IMR-90 (cell line): ENCODE data around the gene SLC24A3. TPM values are rescaled to one million over a fixed set of nuclear protein-coding genes. Genes with fewer than 3 reads are reported as not detected.

Source experiments
- ATAC-seq: fragments of 200-7000 bp; cut with Tn5 transposase; 2 replicates; pipeline ENCODE4 v1.9.1; 2020; ENCODE audit warnings: low read depth, mild to moderate bottlenecking, moderate library complexity
- BruUV-seq: library from RNA; stranded (reverse); fragments of 400-500 nt; replicated peaks from 2 replicates; lab custom pipeline; 2021; lab: Mats Ljungman, UMichigan
- CTCF ChIA-PET: fragments of 300-600 bp; formaldehyde crosslinking; extraction: SDS; loops from one replicate; lab custom pipeline; 2021; ENCODE audit warnings: antibody characterized with exemption; lab: Yijun Ruan, JAX
- POLR2A ChIA-PET: fragments of 300-600 bp; sonication (Branson Sonifier 250); formaldehyde crosslinking; loops from one replicate; lab custom pipeline; 2022; ENCODE audit warnings: antibody characterized with exemption; ENCODE audit not compliant: unreplicated experiment; lab: Charles Lee
- DNase-seq: peaks from one replicate; pipeline ENCODE4 v3.0.0; 2013
- H2AFZ ChIP-seq: replicated peaks from 2 replicates; pipeline ENCODE3; 2013; ENCODE audit warnings: low read length, mild to moderate bottlenecking; ENCODE audit not compliant: poor library complexity
- H2AK5ac ChIP-seq: 2 replicates; pipeline ENCODE4 v1.6.1; 2013; ENCODE audit warnings: low read depth, low read length, inconsistent platforms
- H2AK9ac ChIP-seq: replicated peaks from 2 replicates; pipeline ENCODE3; 2013; ENCODE audit warnings: mild to moderate bottlenecking, low read depth, low read length, moderate library complexity; ENCODE audit not compliant: poor library complexity
- H2BK120ac ChIP-seq: 2 replicates; pipeline ENCODE4 v1.6.1; 2013; ENCODE audit warnings: low read depth, low read length, inconsistent platforms
- H2BK15ac ChIP-seq: 3 replicates; pipeline ENCODE4 v1.6.1; 2013; ENCODE audit warnings: low read depth, low read length, inconsistent platforms
- H2BK20ac ChIP-seq: 2 replicates; pipeline ENCODE4 v1.6.1; 2013; ENCODE audit warnings: low read depth, mild to moderate bottlenecking, inconsistent platforms, low read length, moderate library complexity
- H2BK5ac ChIP-seq: 2 replicates; pipeline ENCODE4 v1.6.1; 2013; ENCODE audit warnings: mild to moderate bottlenecking, low read depth, low read length, inconsistent platforms; ENCODE audit not compliant: poor library complexity, severe bottlenecking
- H3K14ac ChIP-seq: replicated peaks from 2 replicates; pipeline ENCODE4 v1.6.1; 2013; ENCODE audit warnings: low read depth, low read length, inconsistent platforms
- H3K18ac ChIP-seq: 2 replicates; pipeline ENCODE4 v1.6.1; 2013; ENCODE audit warnings: low read depth, low read length, control low read depth
- H3K23ac ChIP-seq: 2 replicates; pipeline ENCODE4 v1.6.1; 2013; ENCODE audit warnings: low read depth, low read length, inconsistent platforms
- H3K27ac ChIP-seq: 2 replicates; pipeline ENCODE4 v1.5.1; 2013; ENCODE audit warnings: mild to moderate bottlenecking, control low read depth, low read length; ENCODE audit not compliant: insufficient read depth
- H3K27me3 ChIP-seq: 2 replicates; pipeline ENCODE4 v1.6.1; 2013; ENCODE audit warnings: low read length; ENCODE audit not compliant: control insufficient read depth, insufficient read depth
- H3K36me3 ChIP-seq: 2 replicates; pipeline ENCODE4 v1.6.1; 2013; ENCODE audit warnings: low read length, mixed read lengths; ENCODE audit not compliant: control insufficient read depth, insufficient read depth
- H3K4ac ChIP-seq: 2 replicates; pipeline ENCODE4 v1.6.1; 2013; ENCODE audit warnings: low read depth, low read length, inconsistent platforms
- H3K4me1 ChIP-seq: 2 replicates; pipeline ENCODE4 v1.6.1; 2013; ENCODE audit warnings: low read length, mixed read lengths; ENCODE audit not compliant: control insufficient read depth, insufficient read depth
- H3K4me2 ChIP-seq: 2 replicates; pipeline ENCODE4 v1.6.1; 2013; ENCODE audit warnings: low read depth, mild to moderate bottlenecking, control low read depth, low read length, moderate library complexity
- H3K4me3 ChIP-seq: 2 replicates; pipeline ENCODE4 v1.5.1; 2013; ENCODE audit warnings: low read depth, mild to moderate bottlenecking, control low read depth, low read length, moderate library complexity; ENCODE audit not compliant: insufficient read depth
- H3K56ac ChIP-seq: 2 replicates; pipeline ENCODE4 v1.6.1; 2013; ENCODE audit warnings: low read length, inconsistent platforms; ENCODE audit not compliant: insufficient read depth; ENCODE audit errors: extremely low read depth
- H3K79me1 ChIP-seq, 2 experiments: 2 replicates each; pipeline ENCODE4 v1.6.1; 2013; ENCODE audit warnings: low read length in 2 of 2, inconsistent platforms in 1 of 2, low read depth in 1 of 2
- H3K9ac ChIP-seq: 2 replicates; pipeline ENCODE4 v1.6.1; 2013; ENCODE audit warnings: low read depth, low read length, control low read depth
- H3K9me1 ChIP-seq: 2 replicates; pipeline ENCODE4 v1.6.1; 2013; ENCODE audit warnings: low read length, inconsistent platforms; ENCODE audit not compliant: insufficient read depth
- H3K9me3 ChIP-seq: 2 replicates; pipeline ENCODE4 v1.6.1; 2013; ENCODE audit warnings: low read length; ENCODE audit not compliant: control insufficient read depth, insufficient read depth
- H4K20me1 ChIP-seq: 2 replicates; pipeline ENCODE4 v1.6.1; 2013; ENCODE audit warnings: low read length, inconsistent platforms; ENCODE audit not compliant: insufficient read depth
- H4K5ac ChIP-seq: 2 replicates; pipeline ENCODE4 v1.6.1; 2013; ENCODE audit warnings: mild to moderate bottlenecking, low read depth, low read length, control low read depth
- H4K8ac ChIP-seq, 2 experiments: 2 replicates each; pipeline ENCODE4 v1.6.1; 2013; ENCODE audit warnings: low read depth in 2 of 2, low read length in 2 of 2, control low read depth in 1 of 2, inconsistent platforms in 1 of 2
- H4K91ac ChIP-seq: 2 replicates; pipeline ENCODE4 v1.6.1; 2013; ENCODE audit warnings: low read depth, low read length, inconsistent platforms; ENCODE audit not compliant: insufficient read depth
- MAZ ChIP-seq: IDR thresholded peaks from 2 replicates; pipeline ENCODE4 v1.6.1; 2012; ENCODE audit warnings: low read depth, mild to moderate bottlenecking, low read length, improper control_type of control experiment, moderate library complexity, borderline replicate concordance
- RAD21 ChIP-seq: IDR thresholded peaks from 2 replicates; pipeline ENCODE4 v1.6.1; 2012; ENCODE audit warnings: low read length, improper control_type of control experiment
- RCOR1 ChIP-seq: IDR thresholded peaks from 2 replicates; pipeline ENCODE4 v1.6.1; 2012; ENCODE audit warnings: mild to moderate bottlenecking, low read length, improper control_type of control experiment; ENCODE audit not compliant: insufficient replicate concordance
- RFX5 ChIP-seq: IDR thresholded peaks from 2 replicates; pipeline ENCODE4 v1.8.0; 2012; ENCODE audit warnings: low read depth, mild to moderate bottlenecking, low read length, moderate library complexity
- WGBS, 2 experiments: methylation state at CpG; one replicate each; pipeline versions ENCODE4 v1.1.5 to v1.1.7; 2013; ENCODE audit warnings: missing lambda C conversion rate in 2 of 2; ENCODE audit not compliant: insufficient read length in 1 of 2; ENCODE audit errors: extremely low coverage in 2 of 2; 5-methylcytosine and 5-hydroxymethylcytosine counted together
- dilution Hi-C: fragments of 300-500 bp; cut with HindIII; formaldehyde crosslinking; loops from one replicate; pipeline ENCODE4 v1.14.3; 2018; ENCODE audit warnings: low sequenced_read_pairs; ENCODE audit not compliant: unreplicated experiment
- in situ Hi-C: fragments of 300-500 bp; cut with MboI; formaldehyde crosslinking; loops from 3 replicates; pipeline ENCODE4 v1.14.3; 2019; ENCODE audit warnings: low sequenced_read_pairs, inconsistent platforms, mixed read lengths
- intact Hi-C: fragments of 100-400 bp; cut with micrococcal nuclease; formaldehyde crosslinking; loops from 2 replicates; pipeline ENCODE4 v1.10.0; 2022
- polyA plus RNA-seq, 3 experiments: library from polyadenylated mRNA; depleted of rRNA; stranded (reverse); fragments of >200 nt; gene quantifications; 2 replicates each; pipeline ENCODE4 v1.2.3, GENCODE V29; 2012; ENCODE audit warnings: low replicate concordance in 1 of 3
- total RNA-seq: library from RNA; depleted of rRNA; stranded (reverse); fragments of >200 nt; gene quantifications from 2 replicates; pipeline ENCODE4 v1.2.3, GENCODE V29; 2012
- TF ChIP-seq, protein P1 (sequence below): fragments of 150-350 bp; IDR thresholded peaks from 2 replicates; pipeline ENCODE4 v1.6.1; 2016; ENCODE audit warnings: low read depth, mild to moderate bottlenecking, low read length, moderate library complexity, borderline replicate concordance

Gene SLC24A3
- total and polyA plus RNA-seq, 2 of the 4 experiments (the other 2 are of a cell fraction): not detected

DNA sequence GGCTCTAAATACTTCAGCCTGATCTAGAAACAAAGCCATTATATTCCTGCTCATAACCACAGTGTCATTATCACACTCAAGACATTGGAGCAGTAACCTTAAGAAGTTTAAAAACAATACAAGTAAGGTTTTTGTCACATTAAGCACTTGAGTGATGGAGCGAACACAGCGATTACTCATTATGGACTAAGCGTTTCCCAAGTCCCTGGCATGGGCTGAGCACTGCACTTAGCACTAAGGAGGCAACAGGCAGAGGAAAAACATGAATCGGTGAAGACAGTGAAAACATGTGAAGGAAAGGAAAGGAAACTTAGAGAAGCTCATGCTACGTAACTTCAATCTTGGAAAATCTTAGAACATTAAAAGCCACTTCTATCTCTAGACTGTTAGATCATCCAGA, 108.7 kb downstream of the SLC24A3 start:
- Histone ChIP-seq H3K4ac (no peak overlapping the region), H3K27ac (no peak overlapping the region), H3K18ac (no peak overlapping the region), H3K56ac (no peak overlapping the region), H2BK120ac (no peak overlapping the region), H2AK5ac (no peak overlapping the region), H4K5ac (no peak overlapping the region), H3K4me1 (no peaks in the 10 kb centered on the region), H4K20me1 (no peaks in the 10 kb centered on the region), H3K36me3 (no peaks in the 10 kb centered on the region), H2AFZ (no peak overlapping the region), H2BK5ac (no peak overlapping the region), H2AK9ac (no peak overlapping the region), H4K91ac (no peak overlapping the region), H3K4me2 (no peak overlapping the region), H4K8ac (no peak overlapping the region), H3K79me1 (no peaks in the 10 kb centered on the region), H3K23ac (no peak overlapping the region), H2BK20ac (no peak overlapping the region), H3K4me3 (no peak overlapping the region), H2BK15ac (no peak overlapping the region), H3K27me3 (no peaks in the 10 kb centered on the region), H3K9me1 (no peaks in the 10 kb centered on the region), H3K9me3 (no peaks in the 10 kb centered on the region; the same call in 1 of the 2 replicates), H3K9ac (no peak overlapping the region), H3K14ac (no peak overlapping the region)
- intact Hi-C loops (no loop called here), dilution Hi-C loops (no loop called here), in situ Hi-C loops (no loop called here)
- ATAC-seq: no peak
- BruUV-seq: no TSS peak
- DNase-seq: no peak
- TF ChIP-seq, protein P1, sequence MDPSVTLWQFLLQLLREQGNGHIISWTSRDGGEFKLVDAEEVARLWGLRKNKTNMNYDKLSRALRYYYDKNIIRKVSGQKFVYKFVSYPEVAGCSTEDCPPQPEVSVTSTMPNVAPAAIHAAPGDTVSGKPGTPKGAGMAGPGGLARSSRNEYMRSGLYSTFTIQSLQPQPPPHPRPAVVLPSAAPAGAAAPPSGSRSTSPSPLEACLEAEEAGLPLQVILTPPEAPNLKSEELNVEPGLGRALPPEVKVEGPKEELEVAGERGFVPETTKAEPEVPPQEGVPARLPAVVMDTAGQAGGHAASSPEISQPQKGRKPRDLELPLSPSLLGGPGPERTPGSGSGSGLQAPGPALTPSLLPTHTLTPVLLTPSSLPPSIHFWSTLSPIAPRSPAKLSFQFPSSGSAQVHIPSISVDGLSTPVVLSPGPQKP: no peak
- TF ChIP-seq RFX5 (no peak), RAD21 (no peak), RCOR1 (no peak), MAZ (no peak)
- ChIA-PET POLR2A (no interaction called here), CTCF (no interaction called here)
- no CpG with 5 or more reads among the region's 5 CpGs for WGBS, 2 experiments
